Measurements from ENCODE around the gene B9D1. TPM values are rescaled to one million over a fixed set of nuclear protein-coding genes. Genes with fewer than 3 reads are reported as not detected.

Gene B9D1
- total and polyA plus RNA-seq, 2 experiments from 2014 or later, result 35.2 to 63.5 TPM

DNA sequence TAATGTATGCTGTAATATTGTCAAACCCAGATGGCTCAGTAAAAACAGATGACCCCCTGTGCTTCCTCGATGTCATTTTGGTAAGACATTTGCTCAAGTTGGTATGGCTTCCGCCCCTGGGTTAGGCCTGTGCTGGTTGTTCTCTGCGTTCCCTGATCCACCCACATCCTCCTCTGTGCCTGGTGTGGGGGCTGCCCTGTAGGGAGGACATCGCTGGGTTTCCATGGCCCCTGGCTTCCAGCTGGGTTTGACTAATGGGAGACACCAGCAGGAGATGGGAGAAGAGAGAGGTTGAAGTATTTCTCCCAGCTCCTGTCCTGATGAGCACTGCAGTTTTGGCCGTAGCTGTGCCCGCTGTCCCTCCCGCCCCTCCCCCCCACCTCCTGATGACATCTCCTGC, 28.9 kb upstream of the B9D1 start (continued):
- TF ChIP-seq, protein P1, sequence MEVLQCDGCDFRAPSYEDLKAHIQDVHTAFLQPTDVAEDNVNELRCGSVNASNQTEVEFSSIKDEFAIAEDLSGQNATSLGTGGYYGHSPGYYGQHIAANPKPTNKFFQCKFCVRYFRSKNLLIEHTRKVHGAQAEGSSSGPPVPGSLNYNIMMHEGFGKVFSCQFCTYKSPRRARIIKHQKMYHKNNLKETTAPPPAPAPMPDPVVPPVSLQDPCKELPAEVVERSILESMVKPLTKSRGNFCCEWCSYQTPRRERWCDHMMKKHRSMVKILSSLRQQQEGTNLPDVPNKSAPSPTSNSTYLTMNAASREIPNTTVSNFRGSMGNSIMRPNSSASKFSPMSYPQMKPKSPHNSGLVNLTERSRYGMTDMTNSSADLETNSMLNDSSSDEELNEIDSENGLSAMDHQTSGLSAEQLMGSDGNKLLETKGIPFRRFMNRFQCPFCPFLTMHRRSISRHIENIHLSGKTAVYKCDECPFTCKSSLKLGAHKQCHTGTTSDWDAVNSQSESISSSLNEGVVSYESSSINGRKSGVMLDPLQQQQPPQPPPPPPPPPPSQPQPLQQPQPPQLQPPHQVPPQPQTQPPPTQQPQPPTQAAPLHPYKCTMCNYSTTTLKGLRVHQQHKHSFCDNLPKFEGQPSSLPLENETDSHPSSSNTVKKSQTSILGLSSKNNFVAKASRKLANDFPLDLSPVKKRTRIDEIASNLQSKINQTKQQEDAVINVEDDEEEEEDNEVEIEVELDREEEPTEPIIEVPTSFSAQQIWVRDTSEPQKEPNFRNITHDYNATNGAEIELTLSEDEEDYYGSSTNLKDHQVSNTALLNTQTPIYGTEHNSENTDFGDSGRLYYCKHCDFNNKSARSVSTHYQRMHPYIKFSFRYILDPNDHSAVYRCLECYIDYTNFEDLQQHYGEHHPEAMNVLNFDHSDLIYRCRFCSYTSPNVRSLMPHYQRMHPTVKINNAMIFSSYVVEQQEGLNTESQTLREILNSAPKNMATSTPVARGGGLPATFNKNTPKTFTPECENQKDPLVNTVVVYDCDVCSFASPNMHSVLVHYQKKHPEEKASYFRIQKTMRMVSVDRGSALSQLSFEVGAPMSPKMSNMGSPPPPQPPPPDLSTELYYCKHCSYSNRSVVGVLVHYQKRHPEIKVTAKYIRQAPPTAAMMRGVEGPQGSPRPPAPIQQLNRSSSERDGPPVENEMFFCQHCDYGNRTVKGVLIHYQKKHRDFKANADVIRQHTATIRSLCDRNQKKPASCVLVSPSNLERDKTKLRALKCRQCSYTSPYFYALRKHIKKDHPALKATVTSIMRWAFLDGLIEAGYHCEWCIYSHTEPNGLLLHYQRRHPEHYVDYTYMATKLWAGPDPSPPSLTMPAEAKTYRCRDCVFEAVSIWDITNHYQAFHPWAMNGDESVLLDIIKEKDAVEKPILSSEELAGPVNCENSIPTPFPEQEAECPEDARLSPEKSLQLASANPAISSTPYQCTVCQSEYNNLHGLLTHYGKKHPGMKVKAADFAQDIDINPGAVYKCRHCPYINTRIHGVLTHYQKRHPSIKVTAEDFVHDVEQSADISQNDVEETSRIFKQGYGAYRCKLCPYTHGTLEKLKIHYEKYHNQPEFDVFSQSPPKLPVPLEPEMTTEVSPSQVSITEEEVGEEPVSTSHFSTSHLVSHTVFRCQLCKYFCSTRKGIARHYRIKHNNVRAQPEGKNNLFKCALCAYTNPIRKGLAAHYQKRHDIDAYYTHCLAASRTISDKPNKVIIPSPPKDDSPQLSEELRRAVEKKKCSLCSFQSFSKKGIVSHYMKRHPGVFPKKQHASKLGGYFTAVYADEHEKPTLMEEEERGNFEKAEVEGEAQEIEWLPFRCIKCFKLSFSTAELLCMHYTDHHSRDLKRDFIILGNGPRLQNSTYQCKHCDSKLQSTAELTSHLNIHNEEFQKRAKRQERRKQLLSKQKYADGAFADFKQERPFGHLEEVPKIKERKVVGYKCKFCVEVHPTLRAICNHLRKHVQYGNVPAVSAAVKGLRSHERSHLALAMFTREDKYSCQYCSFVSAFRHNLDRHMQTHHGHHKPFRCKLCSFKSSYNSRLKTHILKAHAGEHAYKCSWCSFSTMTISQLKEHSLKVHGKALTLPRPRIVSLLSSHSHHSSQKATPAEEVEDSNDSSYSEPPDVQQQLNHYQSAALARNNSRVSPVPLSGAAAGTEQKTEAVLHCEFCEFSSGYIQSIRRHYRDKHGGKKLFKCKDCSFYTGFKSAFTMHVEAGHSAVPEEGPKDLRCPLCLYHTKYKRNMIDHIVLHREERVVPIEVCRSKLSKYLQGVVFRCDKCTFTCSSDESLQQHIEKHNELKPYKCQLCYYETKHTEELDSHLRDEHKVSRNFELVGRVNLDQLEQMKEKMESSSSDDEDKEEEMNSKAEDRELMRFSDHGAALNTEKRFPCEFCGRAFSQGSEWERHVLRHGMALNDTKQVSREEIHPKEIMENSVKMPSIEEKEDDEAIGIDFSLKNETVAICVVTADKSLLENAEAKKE (CRISPR knock-in tag; IDR thresholded peaks at IDR 0.05), result no peak
- TF ChIP-seq POLR2AphosphoS5 (IDR thresholded peaks at IDR 0.05; ENCODE audit: low read depth) (no peak), CREB1 (CRISPR knock-in tag; IDR thresholded peaks at IDR 0.05; ENCODE audit: low read depth) (no peak)

DNA sequence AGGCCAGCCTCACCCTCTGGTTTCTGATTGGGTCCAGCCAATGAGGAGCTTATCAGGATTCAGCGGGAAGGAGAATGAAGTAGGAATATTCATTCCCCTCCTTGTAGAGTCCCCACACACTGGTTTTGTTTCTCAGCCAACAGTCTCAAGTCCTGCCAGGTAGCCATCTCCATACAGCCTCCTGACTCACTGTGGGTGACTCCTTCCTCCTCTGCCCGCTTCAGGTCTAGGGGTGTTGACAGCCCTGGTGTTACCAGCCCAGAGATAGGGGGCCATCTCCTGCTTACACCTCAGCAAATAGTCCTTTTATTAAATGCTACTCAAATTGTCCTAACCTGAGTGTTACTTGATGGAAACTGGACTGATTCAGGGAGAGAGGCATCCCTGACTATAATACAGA, 28.4 kb upstream of the B9D1 start:
- ATAC-seq (no peak), DNase-seq (ENCODE audit: low spot score) (no peak)
- no peaks in the 10 kb centered on the region for H3K79me2 ChIP-seq (replicated peaks; ENCODE audit: insufficient read depth)
- no peak overlapping the region for H2AFZ ChIP-seq
- Mint-ChIP-seq H3K4me1 (peaks cover 43% of the 10 kb centered on the region), H3K27ac (no peak overlapping the region), H3K4me3 (no peak overlapping the region), H3K27me3 (ENCODE audit: insufficient read depth, low read depth, poor library complexity) (peaks cover 8% of the 10 kb centered on the region), H3K9me3 (no peaks in the 10 kb centered on the region), H3K36me3 (ENCODE audit: low read depth) (peaks cover 3% of the 10 kb centered on the region; the same call in 1 of the 3 replicates)
- no peaks in the 10 kb centered on the region for H3K9me2 ChIP-seq (ENCODE audit: insufficient read depth)
- H3F3A ChIP-seq (replicated peaks; ENCODE audit: low read depth), result peaks cover 11% of the 10 kb centered on the region
- no peaks in the 10 kb centered on the region for H3K27me3 ChIP-seq (ENCODE audit: insufficient read depth)
- no peaks in the 10 kb centered on the region; the same call in 1 of the 2 replicates for H3K36me3 ChIP-seq (ENCODE audit: insufficient read depth)
- no peaks in the 10 kb centered on the region for H4K20me1 ChIP-seq (replicated peaks; ENCODE audit: insufficient read depth)
- no peak overlapping the region for H3K4me3 ChIP-seq
- peaks cover 29% of the 10 kb centered on the region for H3K4me1 ChIP-seq (ENCODE audit: insufficient read depth)
- H3K27ac ChIP-seq (ENCODE audit: low read depth), result no peak overlapping the region
- no peak overlapping the region for H3K4me2 ChIP-seq
- TF ChIP-seq STAT1 (IDR thresholded peaks at IDR 0.05; ENCODE audit: unreplicated experiment) (no peak), ZNF331 (CRISPR knock-in tag; IDR thresholded peaks at IDR 0.05; ENCODE audit: low read depth) (no peak), CREB1 (CRISPR knock-in tag; IDR thresholded peaks at IDR 0.05; ENCODE audit: low read depth) (no peak)
- TF ChIP-seq, protein P2, sequence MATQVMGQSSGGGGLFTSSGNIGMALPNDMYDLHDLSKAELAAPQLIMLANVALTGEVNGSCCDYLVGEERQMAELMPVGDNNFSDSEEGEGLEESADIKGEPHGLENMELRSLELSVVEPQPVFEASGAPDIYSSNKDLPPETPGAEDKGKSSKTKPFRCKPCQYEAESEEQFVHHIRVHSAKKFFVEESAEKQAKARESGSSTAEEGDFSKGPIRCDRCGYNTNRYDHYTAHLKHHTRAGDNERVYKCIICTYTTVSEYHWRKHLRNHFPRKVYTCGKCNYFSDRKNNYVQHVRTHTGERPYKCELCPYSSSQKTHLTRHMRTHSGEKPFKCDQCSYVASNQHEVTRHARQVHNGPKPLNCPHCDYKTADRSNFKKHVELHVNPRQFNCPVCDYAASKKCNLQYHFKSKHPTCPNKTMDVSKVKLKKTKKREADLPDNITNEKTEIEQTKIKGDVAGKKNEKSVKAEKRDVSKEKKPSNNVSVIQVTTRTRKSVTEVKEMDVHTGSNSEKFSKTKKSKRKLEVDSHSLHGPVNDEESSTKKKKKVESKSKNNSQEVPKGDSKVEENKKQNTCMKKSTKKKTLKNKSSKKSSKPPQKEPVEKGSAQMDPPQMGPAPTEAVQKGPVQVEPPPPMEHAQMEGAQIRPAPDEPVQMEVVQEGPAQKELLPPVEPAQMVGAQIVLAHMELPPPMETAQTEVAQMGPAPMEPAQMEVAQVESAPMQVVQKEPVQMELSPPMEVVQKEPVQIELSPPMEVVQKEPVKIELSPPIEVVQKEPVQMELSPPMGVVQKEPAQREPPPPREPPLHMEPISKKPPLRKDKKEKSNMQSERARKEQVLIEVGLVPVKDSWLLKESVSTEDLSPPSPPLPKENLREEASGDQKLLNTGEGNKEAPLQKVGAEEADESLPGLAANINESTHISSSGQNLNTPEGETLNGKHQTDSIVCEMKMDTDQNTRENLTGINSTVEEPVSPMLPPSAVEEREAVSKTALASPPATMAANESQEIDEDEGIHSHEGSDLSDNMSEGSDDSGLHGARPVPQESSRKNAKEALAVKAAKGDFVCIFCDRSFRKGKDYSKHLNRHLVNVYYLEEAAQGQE (IDR thresholded peaks at IDR 0.05; ENCODE audit: unreplicated experiment), result no peak
- TF ChIP-seq, protein P1 (CRISPR knock-in tag; IDR thresholded peaks at IDR 0.05), result no peak
